ENCODE measurements around the gene BCL2. TPM values are rescaled to one million over a fixed set of nuclear protein-coding genes. Genes with fewer than 3 reads are reported as not detected.

The BCL2 gene
- total RNA-seq, 2 donors from 2014 or later: 11.6 to 13.5 TPM

DNA sequence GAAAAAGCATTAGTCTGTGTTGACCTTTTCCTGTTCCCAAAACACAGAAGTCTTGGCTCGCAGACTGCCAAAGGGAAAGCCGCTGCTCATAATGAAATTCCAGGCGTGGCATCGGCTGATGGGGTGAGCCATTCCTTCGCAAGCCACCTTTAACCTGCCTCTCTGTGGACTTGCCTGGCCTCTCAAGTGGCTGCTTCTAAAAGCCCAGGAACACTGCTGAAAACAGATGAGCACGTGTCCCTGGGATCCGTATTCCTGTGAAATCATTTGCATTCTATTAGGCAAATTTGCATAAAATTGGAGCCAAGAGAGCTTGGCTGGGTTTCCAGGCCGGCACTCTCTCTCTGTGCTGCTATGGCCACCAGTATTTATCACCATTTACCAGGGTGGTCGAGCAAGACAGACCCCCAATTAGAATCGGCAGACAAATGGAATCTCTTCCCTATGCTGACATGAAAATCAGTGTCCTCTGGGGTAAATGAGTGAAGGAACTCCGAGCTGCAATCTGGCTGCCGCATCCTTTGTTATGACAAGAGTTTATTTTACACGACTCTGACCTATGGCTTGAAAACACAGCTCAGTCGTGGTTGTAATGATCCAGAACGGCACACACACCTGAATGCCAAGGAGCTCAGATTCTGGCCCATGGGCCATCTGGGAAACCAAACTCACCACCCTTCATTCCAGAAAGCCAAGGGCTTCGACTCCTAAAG is 21.7 kb downstream of the BCL2 start:
- no peak for DNase-seq (ENCODE audit: low spot score)
- intact Hi-C loops (cut with DNase I): no loop called here

DNA sequence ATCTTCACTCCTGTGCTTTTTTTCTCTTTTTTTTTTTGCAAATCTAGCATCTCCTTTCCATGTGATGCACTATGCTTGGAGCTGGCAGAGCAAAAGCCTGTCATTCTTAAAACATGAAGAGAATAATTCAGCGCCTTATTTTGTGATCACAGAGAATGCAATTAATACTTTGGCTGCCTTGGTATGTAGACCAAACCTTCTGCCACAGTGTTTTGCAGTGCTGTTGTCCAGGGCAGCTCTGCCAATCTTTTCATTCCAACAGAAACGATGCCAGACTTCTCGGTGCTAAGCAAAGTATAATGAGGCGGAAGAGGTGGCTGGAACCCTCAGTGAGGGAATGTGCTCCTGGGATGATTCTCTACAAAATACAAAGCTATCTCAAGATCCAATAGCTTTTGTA is 25.6 kb downstream of the BCL2 start:
- DNase-seq (ENCODE audit: low spot score): no peak
- intact Hi-C loops (cut with DNase I): no loop called here

DNA sequence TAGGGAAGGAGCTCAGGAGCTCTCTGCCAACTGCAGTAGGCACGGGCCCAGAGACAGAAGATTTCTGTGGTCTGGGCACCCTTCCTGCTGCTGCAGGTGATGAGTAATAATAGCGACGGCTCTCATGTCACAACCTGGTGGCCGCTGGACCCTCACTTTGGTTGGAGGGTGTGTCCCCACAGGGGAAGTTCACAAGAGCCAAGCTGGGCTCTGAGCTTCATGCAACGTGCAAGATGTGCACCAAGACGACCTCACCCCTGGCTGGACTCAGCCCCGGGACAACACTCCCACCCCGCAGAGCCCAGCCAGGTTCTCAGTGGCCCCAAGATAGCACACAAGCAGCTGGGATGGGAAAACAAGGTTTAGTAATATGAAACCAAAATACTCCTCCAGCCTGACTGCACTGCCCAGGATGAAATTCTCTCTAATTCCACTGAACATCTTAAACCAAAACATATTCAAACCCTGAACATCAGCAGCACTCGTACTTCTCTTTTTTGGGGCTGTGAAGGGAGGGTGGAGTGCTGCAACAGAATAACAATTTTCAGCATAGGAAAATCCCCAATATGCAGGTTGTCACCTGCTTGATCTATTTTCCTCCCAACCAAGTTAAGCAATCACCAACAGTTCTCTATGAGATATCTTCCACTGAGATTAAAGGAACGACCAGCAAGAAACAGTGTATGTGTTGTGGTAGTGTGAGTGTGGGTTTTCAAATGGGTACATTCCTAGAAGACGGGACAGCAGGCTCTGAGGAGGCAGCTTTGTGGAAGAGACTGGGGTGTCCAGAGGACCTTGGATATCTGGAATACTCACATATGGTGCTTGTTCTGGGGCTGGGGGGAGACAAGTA is 26.5 kb downstream of the BCL2 start:
- intact Hi-C loops (cut with DNase I): no loop called here
- no peak for DNase-seq (ENCODE audit: low spot score)

DNA sequence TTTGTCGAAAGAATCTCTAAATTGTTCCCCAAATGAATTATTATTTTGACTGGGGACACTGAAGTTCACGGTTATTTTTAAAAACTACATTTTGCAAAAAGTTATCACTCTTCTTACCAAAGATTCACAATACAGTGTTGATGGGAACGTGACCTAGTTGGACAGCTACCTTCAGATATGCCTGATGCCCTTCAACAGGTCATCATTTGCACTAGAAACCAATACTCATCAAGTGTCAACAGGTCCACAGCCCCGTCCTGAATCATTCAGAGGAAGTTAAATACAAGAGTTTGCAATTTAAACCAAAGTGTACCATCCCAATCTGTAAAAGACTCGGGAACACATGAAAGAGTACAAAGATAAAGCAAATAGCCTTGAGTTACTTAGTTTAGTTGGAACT is 28.3 kb downstream of the BCL2 start:
- intact Hi-C loops (cut with DNase I): no loop called here
- no peak for DNase-seq (ENCODE audit: low spot score)

DNA sequence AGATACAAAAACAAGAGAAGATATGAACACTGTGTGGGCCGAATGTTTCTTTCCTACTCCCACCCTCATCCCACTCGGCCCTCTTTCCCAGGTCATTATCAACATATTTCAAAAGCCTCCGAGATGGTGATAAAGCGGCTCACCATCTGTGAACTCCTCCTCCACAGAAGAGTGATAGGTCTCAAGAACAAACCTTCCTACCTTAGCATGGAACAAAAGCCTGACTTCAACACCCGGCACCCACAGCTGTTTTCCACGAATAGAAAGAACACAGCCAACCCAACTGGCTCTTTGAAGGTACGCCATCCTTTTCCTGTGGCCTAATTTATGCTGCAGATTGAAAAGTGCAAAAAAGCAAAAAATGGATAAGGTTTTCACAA is 28.8 kb downstream of the BCL2 start:
- DNase-seq (ENCODE audit: low spot score): no peak
- intact Hi-C loops (cut with DNase I): no loop called here

DNA sequence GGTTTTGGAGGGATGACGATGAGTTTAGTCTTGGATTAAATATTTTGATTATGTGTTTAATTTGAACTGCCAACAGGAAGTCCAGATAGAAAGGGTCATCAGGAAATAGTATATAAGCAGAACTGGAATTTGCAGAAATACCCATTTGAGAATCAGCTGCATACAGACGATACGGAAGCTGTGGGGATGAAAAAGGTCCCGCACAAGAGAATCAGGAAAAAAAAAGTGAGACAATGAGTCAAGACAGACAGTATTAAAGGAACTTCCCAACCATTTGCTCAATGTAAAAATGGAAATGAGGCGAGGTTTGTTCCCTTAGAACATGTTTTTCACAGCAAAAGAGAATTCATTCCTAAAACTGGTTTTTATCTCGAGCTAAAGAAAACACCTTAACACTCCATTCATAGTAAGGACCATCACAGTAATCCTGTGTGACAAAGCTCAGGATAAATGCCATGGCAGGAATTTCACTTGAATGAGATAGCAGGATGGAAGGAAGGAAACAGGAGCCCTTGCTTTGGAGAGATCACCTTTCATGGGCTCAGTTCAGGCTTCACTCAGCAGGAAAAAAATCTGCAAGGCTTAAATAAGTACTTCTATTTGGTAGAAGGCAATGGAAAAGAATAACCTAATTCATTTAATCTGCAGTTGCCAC is 29.3 kb downstream of the BCL2 start:
- intact Hi-C loops (cut with DNase I): no loop called here

DNA sequence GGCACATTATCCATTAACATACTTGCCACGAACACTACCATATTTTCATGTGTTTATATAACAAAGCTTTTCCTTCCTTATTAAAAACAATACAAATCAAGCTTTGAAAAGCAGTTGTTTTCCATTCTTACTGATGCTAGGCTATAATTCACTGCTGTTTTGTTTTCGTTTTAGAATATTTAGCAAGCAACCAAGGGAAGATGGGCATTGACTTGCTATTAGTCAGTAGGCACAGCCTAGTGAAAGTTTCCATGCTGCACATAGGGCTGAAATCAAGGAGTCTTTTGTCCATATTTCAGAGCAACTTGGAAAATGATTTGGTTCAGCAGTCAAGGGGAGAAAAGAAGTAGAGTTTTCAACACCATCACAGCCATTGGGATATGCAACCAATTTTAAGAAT is 31.3 kb downstream of the BCL2 start:
- intact Hi-C loops (cut with DNase I): no loop called here
- DNase-seq (ENCODE audit: low spot score): no peak

More for the DNA sequence above, 29.3 kb downstream of the BCL2 start:
- DNase-seq (ENCODE audit: low spot score): no peak

DNA sequence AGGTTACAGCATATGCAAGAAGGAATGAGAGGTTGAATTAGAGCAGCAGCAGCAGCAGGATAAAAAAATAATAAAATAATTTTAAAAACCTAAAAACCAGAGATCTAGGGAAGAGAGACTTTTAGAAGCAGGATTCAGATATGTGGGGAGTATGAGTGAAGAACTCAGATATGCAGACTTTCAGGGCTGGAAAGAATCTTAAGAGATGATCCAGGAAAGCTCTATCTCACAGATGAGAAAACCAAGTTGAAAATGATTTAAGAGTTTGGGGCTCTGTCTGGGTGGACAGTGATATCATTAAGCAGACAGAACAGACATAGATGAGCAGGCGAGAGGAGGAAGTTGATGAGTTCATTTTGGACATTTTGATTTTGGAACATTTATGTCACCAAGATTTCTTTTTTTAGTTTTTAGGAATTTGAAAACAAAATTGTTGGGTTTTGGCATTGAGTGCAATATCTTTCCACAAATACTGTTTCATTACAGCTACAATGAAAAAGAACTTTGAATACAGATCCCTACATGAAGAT is 31.8 kb downstream of the BCL2 start:
- intact Hi-C loops (cut with DNase I): no loop called here
- no peak for DNase-seq (ENCODE audit: low spot score)

DNA sequence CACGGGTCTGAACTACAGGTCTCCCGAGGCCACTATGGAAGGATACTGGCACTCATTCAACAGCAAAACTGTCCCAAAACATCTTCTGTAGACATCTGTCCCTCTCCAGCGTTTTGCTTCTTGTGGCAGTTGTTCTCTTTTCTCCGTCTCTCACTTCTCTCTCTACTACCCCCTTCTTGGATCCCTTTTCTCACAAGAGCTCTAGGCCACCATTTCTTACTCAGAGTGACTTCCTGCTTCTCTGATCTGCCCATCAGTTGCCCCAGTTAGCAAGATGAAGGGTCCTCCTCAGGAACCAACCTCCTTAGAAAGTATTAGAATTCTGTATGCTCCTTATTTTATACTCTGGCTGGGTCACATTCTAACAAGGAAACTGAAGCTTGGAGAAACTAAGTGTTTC is 32.6 kb downstream of the BCL2 start:
- intact Hi-C loops (cut with DNase I): no loop called here
- no peak for DNase-seq (ENCODE audit: low spot score)

DNA sequence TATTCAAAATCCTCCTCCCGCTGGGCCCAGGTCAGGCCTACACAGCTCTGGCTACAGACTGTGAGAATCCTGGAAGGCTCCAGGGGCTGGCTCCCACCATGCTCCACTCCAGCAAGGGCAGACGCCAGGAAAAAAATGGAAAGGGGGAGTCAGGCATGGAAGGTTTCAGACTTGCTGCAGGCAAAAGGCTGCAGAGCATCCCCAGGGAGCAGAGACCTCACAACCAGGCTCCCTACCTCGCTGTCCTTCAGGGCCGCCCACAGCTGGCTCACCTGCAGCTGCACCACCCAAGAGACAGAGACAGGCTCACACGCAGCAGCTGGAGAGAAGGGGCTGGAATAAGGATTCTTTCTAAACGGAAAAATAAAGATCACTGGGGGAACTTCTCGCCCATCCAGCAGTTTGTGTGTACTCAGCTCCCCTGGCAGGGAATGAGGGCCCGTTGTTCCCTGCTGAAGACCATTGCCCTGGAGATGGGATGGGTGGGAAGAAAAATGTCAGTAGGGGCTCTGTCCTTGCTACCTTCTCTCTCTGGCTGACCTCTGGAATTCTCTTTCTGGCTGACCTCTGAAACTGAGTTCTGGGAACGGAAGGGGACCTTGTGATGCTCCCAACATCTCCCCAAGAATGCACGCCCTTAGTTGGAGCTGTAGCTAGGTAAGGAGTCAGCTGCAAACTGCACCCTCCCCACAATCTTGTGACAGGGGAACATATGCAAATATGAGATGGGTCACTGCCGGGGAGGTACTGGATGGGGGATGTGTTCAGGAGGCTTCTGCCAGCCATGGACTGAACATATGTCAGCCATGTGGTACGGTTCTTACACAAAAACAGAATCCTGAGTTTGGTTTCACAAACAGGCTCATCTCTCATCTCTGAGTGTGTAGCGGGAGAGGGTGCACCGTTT is 34.5 kb downstream of the BCL2 start:
- DNase-seq (ENCODE audit: low spot score): no peak
- intact Hi-C loops (cut with DNase I): no loop called here

DNA sequence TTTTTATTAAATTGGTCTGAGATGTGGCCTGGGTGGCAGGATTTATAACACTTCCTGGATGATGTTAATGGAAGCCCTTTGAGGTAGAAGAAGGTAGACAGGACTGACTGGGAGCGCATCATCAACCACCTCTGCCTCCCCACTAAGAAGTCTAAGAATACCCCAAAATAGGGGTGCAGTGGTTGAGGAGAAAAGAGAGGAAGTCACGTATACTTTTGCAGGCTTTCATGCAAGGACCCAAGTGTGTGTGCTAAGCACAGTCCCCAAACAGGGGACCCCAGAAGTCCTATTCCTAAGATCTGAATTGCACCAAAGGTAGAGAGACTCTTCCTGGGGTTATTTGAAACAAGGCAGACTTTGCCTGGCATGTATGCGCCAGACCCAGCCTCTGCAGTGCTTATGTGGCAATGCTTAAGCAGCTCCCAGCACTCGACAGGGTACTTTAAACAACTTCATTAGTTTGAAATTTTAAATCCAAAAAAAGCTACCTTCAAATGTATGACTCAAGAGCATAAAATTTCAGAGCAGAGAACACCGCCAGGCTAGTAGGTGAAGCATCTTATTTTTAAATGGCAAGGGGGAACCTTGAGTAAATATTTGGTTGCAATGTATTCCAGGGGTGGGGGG is 35.3 kb downstream of the BCL2 start:
- intact Hi-C loops (cut with DNase I): no loop called here
- no peak for DNase-seq (ENCODE audit: low spot score)

DNA sequence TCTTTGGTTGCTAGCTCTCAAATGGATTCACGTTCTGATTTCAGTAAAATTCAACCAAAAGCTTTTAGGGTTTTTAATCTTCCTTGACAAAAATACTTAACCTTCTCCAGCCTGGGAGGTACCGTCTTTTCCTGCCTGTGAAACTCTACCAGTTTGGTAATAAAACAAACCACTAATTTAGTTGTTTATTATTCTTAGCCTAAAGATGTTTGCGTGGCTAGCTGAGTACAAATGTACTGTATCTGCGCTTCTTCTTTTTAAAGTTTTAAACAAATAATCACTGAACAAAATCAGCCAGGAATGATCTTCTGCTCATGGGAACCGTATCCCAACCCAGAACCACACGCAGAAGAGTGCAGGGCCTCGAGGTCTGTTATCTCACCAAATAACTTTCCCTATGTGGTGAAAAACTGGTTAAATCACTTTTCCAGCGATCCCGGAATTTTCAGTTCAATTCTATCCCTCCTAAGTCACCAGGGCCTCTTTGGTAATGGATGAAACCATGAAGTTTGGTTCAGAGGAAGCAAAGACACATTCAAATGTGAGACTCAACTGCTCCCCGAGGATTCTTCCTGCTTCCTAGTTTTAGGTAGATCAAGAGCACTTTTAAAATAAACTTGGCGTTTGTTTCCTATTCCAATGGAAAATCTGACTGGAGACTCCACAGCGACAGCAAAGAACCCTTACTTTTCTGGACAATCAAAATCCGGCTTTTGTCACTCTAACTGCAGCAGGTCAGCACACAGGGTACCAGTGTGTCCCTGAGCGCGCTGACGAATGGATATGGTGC is 36.1 kb downstream of the BCL2 start:
- no peak for DNase-seq (ENCODE audit: low spot score)
- intact Hi-C loops (cut with DNase I): no loop called here

DNA sequence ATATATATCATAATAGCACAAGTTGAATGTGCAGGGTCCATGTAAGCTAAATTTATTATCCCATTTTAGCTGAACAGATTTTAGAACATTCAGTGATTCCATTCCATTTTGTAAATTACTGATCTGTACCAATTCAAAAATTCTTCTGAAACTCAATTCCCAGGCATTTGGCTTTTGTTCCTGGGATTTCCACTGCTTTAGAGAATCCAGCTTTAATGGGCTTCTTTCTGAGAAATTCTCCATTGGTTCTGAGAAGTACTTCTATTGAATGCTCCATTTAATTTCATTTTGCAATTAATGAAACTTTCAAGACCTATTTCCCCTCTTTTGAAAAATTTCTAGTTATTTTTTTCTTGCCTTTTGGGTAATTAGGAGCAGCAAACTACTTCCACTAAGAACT is 36.8 kb downstream of the BCL2 start:
- no peak for DNase-seq (ENCODE audit: low spot score)
- intact Hi-C loops (cut with DNase I): no loop called here

DNA sequence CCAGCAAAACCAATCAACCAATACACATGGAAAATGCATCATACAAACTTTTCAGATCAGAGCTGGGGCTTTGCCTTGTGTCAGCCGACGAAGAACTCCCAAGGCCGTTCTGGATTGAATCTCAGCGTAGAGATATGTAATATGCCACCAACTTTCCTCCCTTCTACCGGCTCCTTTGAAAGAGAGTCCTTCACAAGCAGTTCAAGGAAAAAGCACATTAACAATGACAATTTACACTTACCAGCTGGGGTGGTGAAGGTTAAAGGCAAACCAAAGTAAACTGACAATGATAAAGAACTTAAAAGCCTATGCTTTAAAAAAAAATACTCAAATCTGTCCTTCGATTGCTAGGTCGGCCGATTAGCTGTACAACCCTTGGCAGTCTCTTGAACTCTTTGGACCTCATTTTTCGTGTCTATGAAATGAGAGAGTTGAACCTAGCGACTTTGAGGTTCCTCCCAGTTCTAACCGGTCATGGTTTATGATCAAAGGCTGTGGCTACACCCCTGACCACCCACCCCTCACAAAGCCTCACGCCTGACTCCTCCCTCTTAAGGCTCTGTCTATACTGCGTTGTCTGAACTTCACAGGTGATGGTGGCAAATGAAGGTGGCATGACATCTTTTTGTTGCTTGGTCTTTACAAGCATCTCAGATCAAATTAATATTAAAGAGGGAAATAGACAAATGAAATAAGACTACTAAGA is 46.2 kb downstream of the BCL2 start:
- intact Hi-C loops (cut with DNase I): no loop called here
- no peak for DNase-seq (ENCODE audit: low spot score)

DNA sequence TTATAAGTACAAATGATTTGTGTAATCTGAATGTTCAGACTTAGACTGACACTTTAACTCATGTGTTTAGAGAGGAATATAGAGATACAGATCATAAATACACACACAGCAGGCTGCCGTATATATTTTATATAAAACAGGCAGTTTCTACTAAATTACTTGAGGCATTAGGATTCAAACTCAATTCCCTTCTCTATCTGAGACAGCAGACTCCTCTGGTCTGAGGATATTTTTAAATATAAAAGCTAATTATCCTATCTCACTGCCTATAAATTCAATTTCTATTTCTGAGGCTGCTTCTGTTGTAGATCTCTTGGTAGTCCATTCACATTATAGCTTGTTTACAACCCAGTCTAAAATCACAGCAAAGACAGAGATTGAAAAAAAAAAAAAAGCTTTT is 46.9 kb downstream of the BCL2 start:
- intact Hi-C loops (cut with DNase I): no loop called here
- DNase-seq (ENCODE audit: low spot score): no peak

DNA sequence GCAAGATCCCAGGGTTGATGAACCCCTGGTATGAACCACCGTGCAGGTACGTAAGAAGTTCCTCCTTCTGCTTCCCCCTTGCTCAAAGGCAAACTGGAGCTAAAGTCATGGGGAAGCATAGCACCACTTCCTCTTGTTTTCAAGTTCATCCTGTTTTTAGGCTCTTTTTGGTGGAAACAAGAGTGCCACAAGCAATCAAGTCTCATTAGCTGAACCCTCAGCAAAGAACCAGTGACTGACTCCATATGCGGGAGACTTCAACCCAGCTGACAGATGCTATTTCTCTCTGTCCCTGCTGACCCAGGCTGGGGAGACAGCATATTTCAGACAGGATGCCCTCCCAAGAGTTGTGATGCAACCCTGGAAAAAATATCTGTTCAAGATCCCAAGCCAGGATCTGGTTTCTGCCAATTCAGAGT is 47.7 kb downstream of the BCL2 start:
- intact Hi-C loops (cut with DNase I): no loop called here
- no peak for DNase-seq (ENCODE audit: low spot score)

DNA sequence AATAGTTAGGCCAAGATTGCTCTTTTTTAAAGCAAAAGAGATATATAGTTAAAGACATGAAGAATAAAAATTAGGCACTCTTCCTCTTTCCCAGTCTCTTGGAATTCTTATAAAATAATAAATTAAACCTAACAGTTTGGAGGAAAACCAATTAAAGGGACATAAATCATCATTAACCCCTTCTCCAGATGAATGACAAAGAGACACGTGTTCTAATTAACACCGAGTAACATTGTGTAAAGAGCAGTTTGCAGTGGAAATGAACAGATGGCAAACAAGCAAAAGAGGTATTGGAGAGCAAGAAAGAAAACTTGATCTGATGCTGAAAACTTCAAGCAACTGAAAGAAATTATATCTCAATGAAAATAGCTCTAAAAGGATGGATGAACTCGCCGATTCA is 48.4 kb downstream of the BCL2 start:
- intact Hi-C loops (cut with DNase I): no loop called here
- DNase-seq (ENCODE audit: low spot score): no peak
